Astrocyte of the cerebellum (primary cell): Measurements from ENCODE around the gene MLLT1.

Experiments used
- DNase-seq: peaks from one replicate; pipeline ENCODE4 v3.0.0-alpha.2; 2011; ENCODE audit warnings: low read depth
- H3K4me3 ChIP-seq: 2 replicates; pipeline ENCODE4 v1.5.1; 2011; ENCODE audit warnings: mild to moderate bottlenecking, low read depth, low read length, moderate library complexity
- CTCF ChIP-seq: IDR thresholded peaks from 2 replicates; pipeline ENCODE4 v1.5.1; 2012; ENCODE audit warnings: low read length, low read depth, moderate library complexity, mild to moderate bottlenecking; ENCODE audit errors: missing control alignments
- in situ Hi-C: cut with HindIII; loops from 2 replicates; pipeline ENCODE4 v1.10.0; 2017; ENCODE audit warnings: low sequenced_read_pairs

MLLT1 gene

GRCh38 chr19:6238643-6239281 lies 41.0 kb downstream of the MLLT1 start:
- in situ Hi-C loops = loop anchor here (5.0 kb wide), 1 partner anchor 39 kb away; the partner anchor contains the start of gene MLLT1

GRCh38 chr19:6238256-6238642 lies 41.5 kb downstream of the MLLT1 start:
- no peak for TF ChIP-seq CTCF
- in situ Hi-C loops = loop anchor here (5.0 kb wide), 1 partner anchor 39 kb away; the partner anchor contains the start of gene MLLT1
- no peak overlapping the region for H3K4me3 ChIP-seq
- DNase-seq = no peak

More at GRCh38 chr19:6238643-6239281, 41.0 kb downstream of the MLLT1 start:
- no peak overlapping the region for H3K4me3 ChIP-seq
- no peak for TF ChIP-seq CTCF
- peak; percentile 75 for DNase-seq

- DNase-seq = no peak
- no peak for TF ChIP-seq CTCF
- in situ Hi-C loops = loop anchor here (5.0 kb wide), 1 partner anchor 41 kb away; the partner anchor contains the start of gene MLLT1
- H3K4me3 ChIP-seq = no peak overlapping the region
Observed at GRCh38 chr19:6236310-6237291, 43.2 kb downstream of the MLLT1 start.

- in situ Hi-C loops = loop anchor here (5.0 kb wide), 1 partner anchor 42 kb away; the partner anchor contains the start of gene MLLT1
- no peak for DNase-seq
- TF ChIP-seq CTCF = no peak
- no peak overlapping the region for H3K4me3 ChIP-seq
Observed at GRCh38 chr19:6235031-6235951, 44.5 kb downstream of the MLLT1 start.

GRCh38 chr19:6234527-6234926 lies 45.2 kb downstream of the MLLT1 start:
- in situ Hi-C loops = no loop called here
- no peak overlapping the region for H3K4me3 ChIP-seq
- DNase-seq = no peak
- TF ChIP-seq CTCF = no peak
